GM23248 (cell line): ENCODE results near the gene BUD31. TPM values are rescaled to one million over a fixed set of nuclear protein-coding genes. Genes with fewer than 3 reads are reported as not detected.

Source experiments
- DNase-seq: peaks from one replicate; pipeline ENCODE4 v3.0.0-alpha.2; 2015
- H2AFZ ChIP-seq: fragments of 200-600 bp; sonication (generic); 2 replicates; pipeline ENCODE4 v1.6.1; 2016; ENCODE audit warnings: antibody characterized with exemption
- H3F3A ChIP-seq: fragments of 200-600 bp; sonication (generic); 2 replicates; pipeline ENCODE4 v1.6.1; 2016; ENCODE audit warnings: mild to moderate bottlenecking, antibody characterized with exemption, mixed run types; ENCODE audit not compliant: insufficient read depth
- H3K27ac ChIP-seq: fragments of 200-600 bp; sonication (generic); 2 replicates; pipeline ENCODE4 v1.5.1; 2016; ENCODE audit warnings: mild to moderate bottlenecking
- H3K27me3 ChIP-seq: fragments of 200-600 bp; sonication (generic); replicated peaks from 2 replicates; pipeline ENCODE4 v1.6.1; 2016; ENCODE audit warnings: mild to moderate bottlenecking; ENCODE audit not compliant: insufficient read depth
- H3K36me3 ChIP-seq: fragments of 200-600 bp; sonication (generic); 2 replicates; pipeline ENCODE4 v1.6.1; 2016; ENCODE audit warnings: low read depth, mild to moderate bottlenecking
- H3K4me1 ChIP-seq: fragments of 200-600 bp; sonication (generic); 2 replicates; pipeline ENCODE4 v1.6.1; 2016; ENCODE audit warnings: mild to moderate bottlenecking; ENCODE audit not compliant: insufficient read depth
- H3K4me2 ChIP-seq: fragments of 200-600 bp; sonication (generic); one replicate; pipeline ENCODE4 v1.6.1; 2016; ENCODE audit warnings: mild to moderate bottlenecking; ENCODE audit not compliant: unreplicated experiment
- H3K4me3 ChIP-seq: fragments of 200-600 bp; sonication (generic); 2 replicates; pipeline ENCODE4 v1.5.1; 2016; ENCODE audit warnings: mild to moderate bottlenecking
- H3K79me2 ChIP-seq: fragments of 200-600 bp; sonication (generic); 2 replicates; pipeline ENCODE4 v1.6.1; 2016; ENCODE audit warnings: mild to moderate bottlenecking; ENCODE audit not compliant: insufficient read depth
- H3K9ac ChIP-seq: fragments of 200-600 bp; sonication (generic); 2 replicates; pipeline ENCODE4 v1.6.1; 2016; ENCODE audit warnings: mild to moderate bottlenecking
- H3K9me2 ChIP-seq: fragments of 200-600 bp; sonication (generic); 2 replicates; pipeline ENCODE4 v1.6.1; 2016; ENCODE audit warnings: mixed run types, mild to moderate bottlenecking, moderate library complexity; ENCODE audit not compliant: insufficient read depth
- H3K9me3 ChIP-seq: fragments of 200-600 bp; sonication (generic); one replicate; pipeline ENCODE4 v1.6.1; 2017; ENCODE audit warnings: low read depth
- H4K20me1 ChIP-seq: fragments of 200-600 bp; sonication (generic); 2 replicates; pipeline ENCODE4 v1.6.0; 2016; ENCODE audit not compliant: insufficient read depth
- EZH2 ChIP-seq: fragments of 200-600 bp; sonication (generic); IDR thresholded peaks from 2 replicates; pipeline ENCODE4 v1.6.1; 2018; ENCODE audit warnings: antibody characterized with exemption, mild to moderate bottlenecking; ENCODE audit not compliant: insufficient read depth, poor library complexity, severe bottlenecking
- EZH2phosphoT487 ChIP-seq: fragments of 200-600 bp; sonication (generic); IDR thresholded peaks from 2 replicates; pipeline ENCODE4 v1.6.1; 2018; ENCODE audit warnings: antibody characterized with exemption, moderate library complexity, mild to moderate bottlenecking, low read depth; ENCODE audit not compliant: insufficient read depth
- WGBS, 2 experiments: methylation state at CpG; one replicate each; pipeline ENCODE4 v1.1.6; 2015 to 2017; ENCODE audit warnings: low lambda C conversion rate in 2 of 2, low coverage in 1 of 2; ENCODE audit errors: missing lambda C conversion rate in 2 of 2; 5-methylcytosine and 5-hydroxymethylcytosine counted together
- in situ Hi-C: fragments of 300-500 bp; cut with MboI; formaldehyde crosslinking; loops from 2 replicates; pipeline ENCODE4 v1.15.0; 2020
- polyA plus RNA-seq: library from polyadenylated mRNA; unstranded; fragments of >200 nt; fragmentation: Nextera tagmentation; extraction: Ambion mirVana; gene quantifications from 2 replicates; pipeline ENCODE4 v1.2.1, GENCODE V29; 2016
- total RNA-seq: library from RNA; depleted of rRNA; stranded (reverse); fragments of >200 nt; shearing (Covaris generic); gene quantifications from 2 replicates; pipeline ENCODE4 v1.2.3, GENCODE V29; 2014

BUD31 gene
- total and polyA plus RNA-seq, 2 experiments from 2014 or later = 71.8 to 318 TPM

- Histone ChIP-seq H3K4me2 (no peak overlapping the region), H3K9me3 (no peaks in the 10 kb centered on the region), H3K4me1 (no peaks in the 10 kb centered on the region), H3F3A (no peaks in the 10 kb centered on the region), H2AFZ (no peak overlapping the region), H3K9ac (no peak overlapping the region), H3K27me3 (no peaks in the 10 kb centered on the region), H3K9me2 (no peaks in the 10 kb centered on the region), H4K20me1 (no peaks in the 10 kb centered on the region), H3K27ac (no peak overlapping the region), H3K4me3 (no peak overlapping the region), H3K36me3 (peaks cover 38% of the 10 kb centered on the region; the same call in 1 of the 2 replicates), H3K79me2 (peaks cover 58% of the 10 kb centered on the region)
- no peak for TF ChIP-seq EZH2
- TF ChIP-seq EZH2phosphoT487 = no peak
- in situ Hi-C loops = no loop called here
- WGBS, 2 experiments = 93 to 96% methylated on average over 20 of the region's 20 CpGs
- no peak for DNase-seq
These were observed 20.9 kb upstream of the BUD31 start for GRCh38 chr7:99387912-99388311.

- Histone ChIP-seq H3K79me2 (peaks cover 39% of the 10 kb centered on the region), H3F3A (peaks cover 13% of the 10 kb centered on the region; the same call in 1 of the 2 replicates), H2AFZ (no peak overlapping the region), H3K4me1 (no peaks in the 10 kb centered on the region), H3K27me3 (no peaks in the 10 kb centered on the region), H3K9ac (no peak overlapping the region), H3K4me3 (no peak overlapping the region), H3K9me3 (no peaks in the 10 kb centered on the region), H3K27ac (no peak overlapping the region), H3K4me2 (no peak overlapping the region), H3K9me2 (no peaks in the 10 kb centered on the region), H4K20me1 (no peaks in the 10 kb centered on the region), H3K36me3 (peaks cover 42% of the 10 kb centered on the region; the same call in 1 of the 2 replicates)
- TF ChIP-seq EZH2phosphoT487 = no peak
- TF ChIP-seq EZH2 = no peak
- in situ Hi-C loops = no loop called here
- WGBS, 2 experiments = 90% methylated on average over 13 of the region's 13 CpGs
- DNase-seq = no peak
These were observed 19.0 kb upstream of the BUD31 start for GRCh38 chr7:99389772-99390171.

- H3F3A ChIP-seq = peaks cover 26% of the 10 kb centered on the region; the same call in 1 of the 2 replicates
- no peak overlapping the region for H3K4me3 ChIP-seq
- H3K4me1 ChIP-seq = no peaks in the 10 kb centered on the region
- H3K79me2 ChIP-seq = peaks cover 27% of the 10 kb centered on the region
- no peak overlapping the region for H3K9ac ChIP-seq
- no peak overlapping the region for H3K27ac ChIP-seq
- in situ Hi-C loops = no loop called here
- H4K20me1 ChIP-seq = no peaks in the 10 kb centered on the region
- H3K36me3 ChIP-seq = peaks cover 51% of the 10 kb centered on the region
- 95 to 96% methylated on average over 20 to 23 of the region's 23 CpGs for WGBS, 2 experiments
- H3K9me3 ChIP-seq = no peaks in the 10 kb centered on the region
- H3K4me2 ChIP-seq = no peak overlapping the region
- no peaks in the 10 kb centered on the region for H3K27me3 ChIP-seq
- no peaks in the 10 kb centered on the region for H3K9me2 ChIP-seq
- TF ChIP-seq EZH2phosphoT487 (no peak), EZH2 (no peak)
- no peak for DNase-seq
- no peak overlapping the region for H2AFZ ChIP-seq
These were observed 17.7 kb upstream of the BUD31 start for GRCh38 chr7:99390941-99391602.

GRCh38 chr7:99392046-99392445 is 16.7 kb upstream of the BUD31 start:
- H3K4me1 ChIP-seq = no peaks in the 10 kb centered on the region
- no peak overlapping the region for H3K9ac ChIP-seq
- H3K27ac ChIP-seq = no peak overlapping the region
- no peaks in the 10 kb centered on the region for H4K20me1 ChIP-seq
- H2AFZ ChIP-seq = no peak overlapping the region
- peaks cover 33% of the 10 kb centered on the region for H3F3A ChIP-seq
- H3K36me3 ChIP-seq = peaks cover 42% of the 10 kb centered on the region
- no peak for DNase-seq
- TF ChIP-seq EZH2phosphoT487 = no peak
- TF ChIP-seq EZH2 = no peak
- H3K9me2 ChIP-seq = no peaks in the 10 kb centered on the region
- 97 to 98% methylated on average over 8 of the region's 8 CpGs for WGBS, 2 experiments
- H3K27me3 ChIP-seq = no peaks in the 10 kb centered on the region
- in situ Hi-C loops = no loop called here
- peaks cover 19% of the 10 kb centered on the region for H3K79me2 ChIP-seq
- no peaks in the 10 kb centered on the region for H3K9me3 ChIP-seq
- no peak overlapping the region for H3K4me2 ChIP-seq
- no peak overlapping the region for H3K4me3 ChIP-seq
